Left ventricle myocardium inferior (tissue), 1 donor: ENCODE results near the gene ELK3. TPM values are rescaled to one million over a fixed set of nuclear protein-coding genes. Genes with fewer than 3 reads are reported as not detected.

Experiments
- DNase-seq: peaks from one replicate; pipeline ENCODE4 v3.0.0-alpha.2; 2020
- H3K27ac ChIP-seq: fragments of 200-600 bp; replicated peaks from 2 replicates; pipeline ENCODE4 v1.8.0; 2021
- H3K27me3 ChIP-seq: fragments of 200-600 bp; 2 replicates; pipeline ENCODE4 v1.8.0; 2021; ENCODE audit warnings: low read depth
- H3K36me3 ChIP-seq: fragments of 200-600 bp; 2 replicates; pipeline ENCODE4 v1.8.0; 2021
- H3K4me1 ChIP-seq: fragments of 200-600 bp; 2 replicates; pipeline ENCODE4 v1.8.0; 2021
- H3K4me3 ChIP-seq: fragments of 200-600 bp; 2 replicates; pipeline ENCODE4 v1.8.0; 2021; ENCODE audit warnings: mild to moderate bottlenecking, moderate library complexity
- H3K9me3 ChIP-seq: fragments of 200-600 bp; replicated peaks from 2 replicates; pipeline ENCODE4 v1.8.0; 2021
- intact Hi-C: fragments of 100-400 bp; cut with micrococcal nuclease; formaldehyde crosslinking; loops from one replicate; pipeline ENCODE4 v1.11.0; 2022
- total RNA-seq: library from RNA; stranded (reverse); fragmentation: NEBNext Ultra II Directional; extraction: Animal tissue kit (Norgen Biotek cat#: 25700); gene quantifications from one replicate; pipeline ENCODE4 v1.2.1, GENCODE V29; 2021
- TF ChIP-seq, protein P1 (sequence below): fragments of 200-600 bp; IDR thresholded peaks from 2 replicates; pipeline ENCODE4 v1.8.0; 2021; ENCODE audit warnings: antibody characterized with exemption, mild to moderate bottlenecking, borderline replicate concordance
- donor health status: DM: no; HTN: yes; CAD: no; lungs with severe emphysema.

Gene ELK3
- total RNA-seq, 1 donor from 2014 or later: 17.1 TPM

DNA sequence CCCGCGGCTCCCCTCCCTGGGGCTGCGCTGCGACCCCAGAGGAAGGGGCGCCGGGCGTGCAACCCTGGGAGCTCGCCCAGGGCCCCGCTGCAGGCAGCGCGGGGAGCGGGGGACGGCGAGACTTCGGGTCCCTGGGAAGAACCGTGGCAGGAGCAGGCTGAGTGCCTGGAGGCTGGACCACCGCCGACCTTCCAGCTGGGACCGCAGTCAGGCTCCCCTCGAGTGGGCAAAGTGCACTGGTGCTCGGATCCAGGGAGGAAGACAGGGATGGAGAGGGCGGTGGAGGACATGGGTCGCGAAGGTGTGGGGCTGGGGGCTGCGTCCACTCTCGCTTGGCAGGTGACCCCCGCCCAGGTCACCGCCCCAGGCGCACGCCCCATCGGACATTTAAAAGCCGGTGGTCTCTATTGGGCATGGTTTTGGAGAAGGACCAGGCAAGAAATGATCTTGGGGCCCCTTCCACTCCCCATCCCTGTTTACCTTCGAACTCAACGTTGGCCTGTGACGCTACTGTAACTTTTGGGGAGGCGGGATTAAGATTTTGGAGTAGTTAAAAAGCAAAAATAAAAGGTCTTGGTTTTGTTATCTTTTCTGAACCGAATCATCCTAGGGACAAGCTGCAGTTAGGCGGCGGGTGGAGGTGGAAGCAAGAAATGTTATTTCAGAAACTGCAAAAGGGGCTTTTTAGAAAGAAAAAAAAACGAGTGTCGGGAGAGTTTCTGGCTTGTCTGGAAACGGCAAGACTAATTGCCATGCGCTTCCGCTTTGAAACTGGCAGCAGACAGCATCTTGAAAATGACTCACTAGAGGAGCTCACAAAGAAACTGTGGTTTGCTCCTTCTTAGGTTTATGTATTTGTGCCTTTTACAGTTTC is 1.0 kb downstream of the ELK3 start:
- DNase-seq: peak; percentile 30

DNA sequence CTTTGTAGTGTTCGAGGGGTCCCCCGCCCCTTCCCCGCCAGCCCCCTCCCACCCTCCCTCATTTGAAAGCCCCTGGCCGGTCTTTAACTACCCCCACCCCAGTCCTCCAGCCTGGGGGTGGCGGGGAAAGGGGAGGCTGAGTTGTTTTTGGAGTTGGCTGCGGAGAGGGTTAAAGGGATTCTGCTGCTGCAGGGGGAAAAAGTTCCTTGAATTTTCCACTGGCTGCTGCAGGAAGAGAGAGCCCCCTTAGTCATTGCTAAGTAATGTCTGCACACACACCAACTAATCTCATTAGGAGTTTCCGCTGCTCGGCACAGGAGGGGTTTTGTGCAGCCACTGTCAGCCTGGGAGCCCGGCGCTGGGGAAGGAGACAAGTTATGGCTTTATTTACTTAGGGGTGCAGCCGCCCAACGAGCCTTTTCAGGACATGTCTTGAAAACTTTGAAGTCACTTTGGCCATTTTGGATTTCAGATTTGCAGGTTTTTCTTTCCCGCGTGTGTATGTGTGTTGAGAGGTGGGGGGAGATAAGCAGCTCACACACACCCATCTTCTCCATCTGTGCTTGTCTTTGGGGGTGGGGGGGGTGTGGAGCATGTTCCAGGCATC is 1.8 kb downstream of the ELK3 start:
- DNase-seq: no peak
- no peaks in the 10 kb centered on the region for H3K36me3 ChIP-seq
- no peaks in the 10 kb centered on the region for H3K27me3 ChIP-seq
- H3K27ac ChIP-seq: peak overlapping the region; percentile 85
- H3K4me3 ChIP-seq: peak overlapping the region; percentile 88
- H3K9me3 ChIP-seq: no peaks in the 10 kb centered on the region
- intact Hi-C loops: no loop called here
- H3K4me1 ChIP-seq: peaks cover 70% of the 10 kb centered on the region
- TF ChIP-seq, protein P1, sequence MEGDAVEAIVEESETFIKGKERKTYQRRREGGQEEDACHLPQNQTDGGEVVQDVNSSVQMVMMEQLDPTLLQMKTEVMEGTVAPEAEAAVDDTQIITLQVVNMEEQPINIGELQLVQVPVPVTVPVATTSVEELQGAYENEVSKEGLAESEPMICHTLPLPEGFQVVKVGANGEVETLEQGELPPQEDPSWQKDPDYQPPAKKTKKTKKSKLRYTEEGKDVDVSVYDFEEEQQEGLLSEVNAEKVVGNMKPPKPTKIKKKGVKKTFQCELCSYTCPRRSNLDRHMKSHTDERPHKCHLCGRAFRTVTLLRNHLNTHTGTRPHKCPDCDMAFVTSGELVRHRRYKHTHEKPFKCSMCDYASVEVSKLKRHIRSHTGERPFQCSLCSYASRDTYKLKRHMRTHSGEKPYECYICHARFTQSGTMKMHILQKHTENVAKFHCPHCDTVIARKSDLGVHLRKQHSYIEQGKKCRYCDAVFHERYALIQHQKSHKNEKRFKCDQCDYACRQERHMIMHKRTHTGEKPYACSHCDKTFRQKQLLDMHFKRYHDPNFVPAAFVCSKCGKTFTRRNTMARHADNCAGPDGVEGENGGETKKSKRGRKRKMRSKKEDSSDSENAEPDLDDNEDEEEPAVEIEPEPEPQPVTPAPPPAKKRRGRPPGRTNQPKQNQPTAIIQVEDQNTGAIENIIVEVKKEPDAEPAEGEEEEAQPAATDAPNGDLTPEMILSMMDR: no peak

More for the DNA sequence above, 1.0 kb downstream of the ELK3 start:
- intact Hi-C loops: no loop called here
- H3K9me3 ChIP-seq: peaks cover under 1% of the 10 kb centered on the region
- H3K4me1 ChIP-seq: peaks cover 65% of the 10 kb centered on the region
- peak overlapping the region; percentile 85 for H3K27ac ChIP-seq
- no peaks in the 10 kb centered on the region for H3K36me3 ChIP-seq
- TF ChIP-seq, protein P1: no peak
- H3K4me3 ChIP-seq: peak overlapping the region; percentile 88
- H3K27me3 ChIP-seq: no peaks in the 10 kb centered on the region

DNA sequence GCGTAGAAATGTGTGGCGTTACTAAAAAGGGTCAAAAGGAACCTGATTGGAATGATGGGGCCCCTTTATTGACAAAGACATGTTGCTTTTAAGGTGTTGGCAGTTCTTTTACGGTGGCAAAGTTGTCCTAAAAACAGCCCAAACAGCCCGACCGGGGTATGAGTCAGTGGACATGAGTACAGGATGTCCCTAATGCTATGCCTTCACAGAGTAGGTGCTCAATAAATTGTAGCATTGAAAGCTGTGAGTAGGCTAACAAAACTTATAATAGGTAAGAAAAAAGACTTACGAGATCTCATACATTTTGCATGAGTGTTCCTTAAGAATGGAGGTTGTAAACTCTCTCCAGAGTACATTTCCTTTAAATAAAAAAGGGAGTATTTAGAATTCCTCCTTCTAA is 2.6 kb downstream of the ELK3 start:
- peak overlapping the region; percentile 85 for H3K27ac ChIP-seq
- intact Hi-C loops: no loop called here
- no peaks in the 10 kb centered on the region for H3K9me3 ChIP-seq
- no peak for DNase-seq
- no peaks in the 10 kb centered on the region for H3K27me3 ChIP-seq
- H3K36me3 ChIP-seq: no peaks in the 10 kb centered on the region
- peak overlapping the region; percentile 88 for H3K4me3 ChIP-seq
- TF ChIP-seq, protein P1: no peak
- H3K4me1 ChIP-seq: peaks cover 75% of the 10 kb centered on the region

DNA sequence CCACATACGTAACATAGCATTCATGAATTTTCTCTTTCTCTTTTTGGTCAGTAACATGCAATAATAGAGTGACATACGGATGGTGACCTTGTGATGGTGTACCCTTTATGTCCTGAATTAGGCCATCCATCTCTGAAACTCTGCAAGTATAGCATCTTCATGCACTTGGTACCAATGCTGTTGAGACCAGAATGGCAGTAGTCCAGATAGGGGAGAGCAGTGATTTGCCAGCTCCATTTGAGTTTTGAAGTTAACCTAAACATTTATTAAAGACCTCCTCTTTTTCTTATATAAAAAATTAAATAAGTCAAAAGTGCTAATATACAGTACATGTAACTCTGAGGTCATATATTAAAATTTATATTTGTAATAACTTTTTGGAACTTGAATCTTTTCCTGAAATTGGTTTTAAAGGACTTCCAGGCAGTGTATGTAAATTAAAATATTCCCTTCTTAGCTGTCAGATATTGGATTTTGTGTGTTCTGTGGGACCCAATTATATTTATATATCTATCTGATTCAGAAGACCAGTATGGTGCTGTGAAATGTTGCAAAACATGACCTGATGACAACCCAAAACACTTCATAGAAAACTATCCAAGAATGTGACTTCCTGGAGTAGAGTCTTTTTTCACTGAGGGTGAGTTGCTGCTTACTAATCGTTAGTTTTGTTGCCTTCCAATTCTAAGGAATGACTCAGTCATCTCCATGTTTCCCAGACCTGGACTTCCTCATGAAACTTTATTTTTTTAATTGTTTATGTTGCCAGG is 3.5 kb downstream of the ELK3 start:
- Histone ChIP-seq H3K4me3 (peak overlapping the region; percentile 88), H3K36me3 (no peaks in the 10 kb centered on the region), H3K4me1 (peaks cover 78% of the 10 kb centered on the region), H3K27ac (peak overlapping the region; percentile 85), H3K9me3 (no peaks in the 10 kb centered on the region), H3K27me3 (no peaks in the 10 kb centered on the region)
- TF ChIP-seq, protein P1: no peak
- DNase-seq: no peak
- intact Hi-C loops: no loop called here

DNA sequence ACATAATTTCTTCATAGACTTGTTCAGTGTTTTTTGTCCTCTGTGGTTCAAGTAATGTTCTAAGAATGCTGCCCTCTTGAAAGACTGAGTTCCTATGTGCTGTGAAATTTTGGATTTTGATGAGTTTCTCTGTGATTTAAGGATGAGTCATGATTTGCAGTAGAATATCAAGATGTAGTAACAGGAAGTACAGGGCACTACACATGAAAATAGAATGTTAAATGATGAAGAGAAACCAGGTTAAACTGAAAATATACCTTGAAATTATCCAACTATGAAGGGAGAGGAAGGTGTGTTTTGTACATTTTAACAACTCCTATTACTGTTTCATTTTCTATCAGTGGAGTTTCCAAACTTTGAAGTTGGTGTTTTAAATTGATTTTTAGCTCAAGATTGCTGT is 4.8 kb downstream of the ELK3 start:
- H3K36me3 ChIP-seq: no peaks in the 10 kb centered on the region
- peak overlapping the region; percentile 88 for H3K4me3 ChIP-seq
- intact Hi-C loops: no loop called here
- no peaks in the 10 kb centered on the region for H3K27me3 ChIP-seq
- no peak for DNase-seq
- peak overlapping the region; percentile 85 for H3K27ac ChIP-seq
- TF ChIP-seq, protein P1: no peak
- H3K9me3 ChIP-seq: no peaks in the 10 kb centered on the region
- peaks cover 70% of the 10 kb centered on the region for H3K4me1 ChIP-seq
